MG63 (cell line): ENCODE results near the gene MRPS5. TPM values are rescaled to one million over a fixed set of nuclear protein-coding genes. Genes with fewer than 3 reads are reported as not detected.

ENCODE experiments used
- total RNA-seq: library from RNA; depleted of rRNA; stranded (reverse); fragments of >200 nt; shearing (Covaris generic); gene quantifications from 2 replicates; pipeline ENCODE4 v1.2.3, GENCODE V29; 2014; ENCODE audit warnings: low replicate concordance; rRNA removed

Gene MRPS5
- total RNA-seq, 1 experiment from 2014 or later, result 71.0 TPM

Other genes with a start within 250 kb of the MRPS5 start
- not detected in 2 replicates for gene MAL, start 96.1 kb downstream of the MRPS5 start, total RNA-seq
- gene ZNF514, start 38.0 kb upstream of the MRPS5 start, total RNA-seq, result 5.0 and 7.1 TPM in 2 replicates
- gene ZNF2, start 44.0 kb upstream of the MRPS5 start, total RNA-seq, result 3.3 and 4.2 TPM in 2 replicates
- gene ZNF892, start 85.7 kb upstream of the MRPS5 start, total RNA-seq, result 0.74 and 1.7 TPM in 2 replicates
- 2.0 and 2.3 TPM in 2 replicates for gene PROM2, start 152.6 kb upstream of the MRPS5 start, total RNA-seq
- gene KCNIP3, start 175.5 kb upstream of the MRPS5 start, total RNA-seq, result 7.7 and 14.1 TPM in 2 replicates